ENCODE data around the gene PIK3AP1.

- TF ChIP-seq CTCF (IDR thresholded peaks at IDR 0.05) (no peak), POLR2AphosphoS5 (IDR thresholded peaks at IDR 0.05) (no peak), POLR2A (IDR thresholded peaks at IDR 0.05) (no peak)
Measured at GRCh38 chr10:96709525-96709924, 10.8 kb downstream of the PIK3AP1 start.

Measured in upper lobe of left lung (tissue), 4 donors.